ENCODE results near the gene TNFAIP6.
A peak's percentile ranks its signal among the peaks of the same experiment; 100 is the strongest.
"Not testable (repeated sequence)": the region's sequence is repeated elsewhere in the genome, so short reads cannot be mapped to it uniquely, and the experiment has no call there.

The TNFAIP6 gene, protein sequence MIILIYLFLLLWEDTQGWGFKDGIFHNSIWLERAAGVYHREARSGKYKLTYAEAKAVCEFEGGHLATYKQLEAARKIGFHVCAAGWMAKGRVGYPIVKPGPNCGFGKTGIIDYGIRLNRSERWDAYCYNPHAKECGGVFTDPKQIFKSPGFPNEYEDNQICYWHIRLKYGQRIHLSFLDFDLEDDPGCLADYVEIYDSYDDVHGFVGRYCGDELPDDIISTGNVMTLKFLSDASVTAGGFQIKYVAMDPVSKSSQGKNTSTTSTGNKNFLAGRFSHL

DNA sequence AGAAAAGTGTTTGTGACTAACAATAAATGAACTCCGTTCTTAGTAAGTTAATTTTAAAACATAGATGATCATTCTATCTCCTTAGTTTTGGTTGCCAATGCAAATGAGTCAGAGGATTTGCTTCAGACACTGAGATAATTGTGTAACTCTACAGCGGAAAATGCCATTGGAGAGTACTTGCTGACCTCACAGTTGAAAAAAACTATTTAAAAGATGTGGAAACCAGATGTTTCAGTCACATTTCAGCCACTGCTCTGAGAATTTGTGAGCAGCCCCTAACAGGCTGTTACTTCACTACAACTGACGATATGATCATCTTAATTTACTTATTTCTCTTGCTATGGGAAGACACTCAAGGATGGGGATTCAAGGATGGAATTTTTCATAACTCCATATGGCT lies at the start of gene TNFAIP6:
Gene TNFAIP6 (plus strand): TSS at position 234 of the 400 bp plus-strand sequence. CDS start 75 bp downstream, at position 309.
- DNase-seq: peak; percentile 97 to 99

GRCh38 chr2:151310313-151310712 lies 47.1 kb upstream of the TNFAIP6 start:
- DNase-seq: not testable (repeated sequence)

GRCh38 chr2:151312440-151312839 lies 45.0 kb upstream of the TNFAIP6 start:
- not testable (repeated sequence) for DNase-seq

- no peak for DNase-seq
Measured at GRCh38 chr2:151315381-151315903, 42.0 kb upstream of the TNFAIP6 start.

DNA sequence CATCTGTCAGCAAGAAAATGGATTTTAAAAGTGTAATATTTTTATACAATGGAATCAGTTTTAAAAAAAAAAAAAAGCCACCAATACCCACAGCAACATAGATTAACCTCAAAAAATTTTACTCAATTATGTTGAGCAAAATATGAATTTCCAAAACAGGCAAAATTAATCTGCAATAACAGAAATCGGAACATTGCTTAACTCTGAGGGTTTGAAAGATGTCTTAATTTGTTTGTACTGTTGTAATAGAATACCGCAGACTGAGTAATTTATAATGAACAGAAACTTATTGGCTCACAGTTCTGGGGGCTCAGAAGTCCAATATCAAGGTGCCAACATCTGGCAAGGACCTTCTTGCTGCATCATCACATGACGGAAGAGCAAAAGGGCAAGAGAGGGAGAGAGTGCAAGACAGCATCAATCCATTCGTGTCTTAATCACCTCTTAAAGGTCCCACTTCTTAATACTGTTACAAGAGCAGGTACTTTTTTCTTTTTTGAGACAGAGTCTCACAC lies 31.8 kb upstream of the TNFAIP6 start:
- peak; percentile 77 to 93 for DNase-seq

DNA sequence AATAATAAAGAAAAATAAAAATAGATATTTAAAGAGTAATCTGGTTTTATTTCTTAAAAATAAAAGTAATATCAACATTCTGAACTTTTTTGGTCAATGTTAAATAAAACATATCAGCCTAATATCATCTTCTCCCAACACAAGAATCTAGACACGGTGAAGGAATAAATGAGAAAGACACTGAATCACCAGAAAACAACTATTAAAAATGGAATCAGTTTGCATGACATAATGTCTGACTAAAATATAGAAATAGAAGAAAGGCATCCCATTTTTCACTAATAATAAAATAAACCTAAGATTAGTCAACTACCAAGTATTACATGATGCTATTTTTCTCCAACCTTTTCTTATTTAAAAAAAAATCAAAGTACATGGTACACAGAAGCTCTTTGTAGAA lies 30.8 kb upstream of the TNFAIP6 start:
- DNase-seq: no peak

GRCh38 chr2:151329998-151330397 lies 27.4 kb upstream of the TNFAIP6 start:
- no peak for DNase-seq

GRCh38 chr2:151333083-151333482 lies 24.3 kb upstream of the TNFAIP6 start:
- DNase-seq: no peak

DNA sequence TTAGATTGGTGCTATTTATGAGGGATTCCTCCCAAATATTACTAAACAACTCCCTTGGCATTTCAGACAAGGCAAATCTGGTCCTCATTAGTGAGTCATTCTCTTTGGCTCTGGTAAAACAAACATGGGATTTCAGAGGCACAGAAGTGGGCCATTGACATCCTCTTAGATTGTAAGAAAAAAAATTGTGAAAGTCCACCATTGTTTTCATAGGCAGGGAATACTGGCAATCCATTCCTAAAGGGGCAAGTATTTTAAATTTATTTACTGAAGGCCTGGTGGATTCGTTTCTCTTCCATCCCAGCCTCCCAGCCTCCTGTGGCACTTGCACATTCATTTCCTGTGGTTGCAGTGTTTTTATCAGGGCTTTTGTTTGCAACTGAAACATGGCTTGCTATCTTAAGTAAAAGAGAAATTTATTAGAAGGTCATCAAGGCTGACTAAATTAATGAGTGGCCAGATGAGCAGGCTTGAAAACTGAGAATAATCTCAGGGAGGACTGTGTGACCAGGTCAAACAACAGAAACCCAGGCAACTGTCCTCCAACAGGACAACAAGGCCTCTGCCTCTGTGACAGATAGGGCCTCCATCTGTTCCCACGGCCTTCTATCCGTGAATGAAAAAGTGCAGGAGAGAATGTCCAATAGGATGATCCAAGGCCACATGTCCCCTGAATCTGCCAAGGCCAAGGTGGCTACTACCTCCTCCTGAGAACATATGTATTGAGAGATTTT lies 23.1 kb upstream of the TNFAIP6 start:
- no peak for DNase-seq

DNA sequence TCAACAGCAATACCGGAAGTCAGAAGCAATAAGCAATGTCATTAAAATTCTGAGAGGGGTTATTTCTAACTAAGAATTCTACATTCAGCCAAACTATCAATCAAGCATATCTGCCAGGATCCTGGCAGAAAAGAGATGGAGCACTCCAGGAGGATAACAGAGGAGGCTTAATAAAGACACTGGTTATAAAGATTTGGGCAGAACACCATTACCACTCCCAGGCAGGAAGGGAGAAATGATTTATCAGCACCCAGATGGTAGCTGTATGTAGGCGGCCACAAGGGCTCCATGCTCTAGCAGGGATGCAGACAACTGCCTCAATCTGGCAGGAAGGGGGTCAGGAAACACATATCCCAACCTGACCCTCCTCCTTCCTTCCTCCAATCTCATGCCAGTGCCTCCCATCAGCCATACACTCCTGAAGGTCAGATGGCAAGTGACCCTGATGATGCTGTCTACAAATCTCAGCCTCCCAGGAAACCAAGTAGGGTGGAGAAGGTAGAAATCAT lies 20.5 kb upstream of the TNFAIP6 start:
- no peak for DNase-seq

- peak; percentile 85 to 89 for DNase-seq
Measured at GRCh38 chr2:151337643-151338042, 19.7 kb upstream of the TNFAIP6 start.

- DNase-seq: peak in 1 of 2 donors; percentile 26
Measured at GRCh38 chr2:151338115-151338514, 19.3 kb upstream of the TNFAIP6 start.

GRCh38 chr2:151343073-151343472 lies 14.3 kb upstream of the TNFAIP6 start:
- DNase-seq: no peak

DNA sequence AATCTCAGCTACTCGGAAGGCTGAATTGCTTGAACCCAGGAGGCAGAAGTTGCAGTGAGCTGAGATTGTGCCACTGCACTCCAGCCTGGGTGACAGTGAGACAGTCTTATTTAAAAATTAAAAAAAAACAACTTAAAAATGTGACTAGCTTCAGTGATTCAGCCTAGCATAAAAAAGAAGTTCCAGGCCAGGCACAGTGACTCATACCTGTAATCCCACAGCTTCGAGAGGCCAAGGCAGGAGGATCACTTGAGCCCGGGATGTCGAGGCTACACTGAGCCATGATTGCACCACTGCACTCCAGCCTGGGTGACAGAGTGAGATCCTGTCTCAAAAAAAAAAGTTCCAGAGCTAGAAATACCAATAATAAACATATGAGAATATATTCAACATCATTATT lies 13.2 kb upstream of the TNFAIP6 start:
- DNase-seq: not testable (repeated sequence)

DNA sequence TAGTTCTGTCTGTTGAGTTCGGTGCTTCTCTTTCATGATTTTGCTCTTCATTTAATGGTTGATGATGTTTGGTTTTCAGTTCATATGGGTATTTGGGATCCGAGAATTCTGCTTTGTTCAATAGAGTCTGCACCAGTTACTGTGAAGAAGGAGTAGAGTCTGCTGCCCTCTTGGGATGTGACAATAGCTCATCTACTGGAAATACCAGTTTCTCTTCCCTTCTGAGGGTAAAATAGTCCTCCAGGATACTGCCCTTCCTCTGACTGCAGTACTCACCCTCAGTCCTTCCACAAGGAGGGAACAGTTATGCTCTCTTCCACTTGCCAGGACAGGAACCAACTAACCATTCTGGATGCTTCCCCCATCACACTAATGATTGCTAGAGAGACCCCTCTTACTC lies 12.5 kb upstream of the TNFAIP6 start:
- no peak for DNase-seq

GRCh38 chr2:151347294-151347693 lies 10.1 kb upstream of the TNFAIP6 start:
- no peak for DNase-seq

- DNase-seq: peak; percentile 32 to 53
Measured at GRCh38 chr2:151347906-151348305, 9.5 kb upstream of the TNFAIP6 start.

DNA sequence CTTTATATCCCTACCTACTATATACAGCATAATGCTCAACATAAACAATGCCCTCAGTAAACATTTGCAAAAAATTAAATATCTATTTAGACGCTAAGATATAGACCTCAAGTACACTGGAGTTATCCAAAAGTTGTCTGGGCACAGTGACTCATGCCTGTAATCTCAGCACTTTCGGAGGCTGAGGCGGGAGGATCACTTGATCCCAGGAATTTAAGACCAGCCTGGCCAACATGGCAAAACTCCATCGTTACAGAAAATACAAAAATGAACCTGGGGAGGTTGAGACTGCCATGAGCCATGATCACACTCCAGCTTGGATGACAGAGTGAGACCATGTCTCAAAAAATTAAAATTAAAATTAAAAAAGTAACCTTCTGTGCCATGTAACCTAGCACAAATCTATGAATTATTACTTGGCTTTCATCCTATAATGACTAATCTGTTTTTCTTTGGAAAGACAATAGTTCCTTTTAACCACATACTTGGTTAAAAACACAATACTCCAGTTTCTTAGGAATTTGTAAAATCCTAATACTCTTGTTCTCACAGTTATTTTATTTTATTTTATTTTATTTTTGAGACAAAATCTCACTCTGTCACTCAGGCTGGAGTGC lies 6.7 kb upstream of the TNFAIP6 start:
- DNase-seq: no peak

DNA sequence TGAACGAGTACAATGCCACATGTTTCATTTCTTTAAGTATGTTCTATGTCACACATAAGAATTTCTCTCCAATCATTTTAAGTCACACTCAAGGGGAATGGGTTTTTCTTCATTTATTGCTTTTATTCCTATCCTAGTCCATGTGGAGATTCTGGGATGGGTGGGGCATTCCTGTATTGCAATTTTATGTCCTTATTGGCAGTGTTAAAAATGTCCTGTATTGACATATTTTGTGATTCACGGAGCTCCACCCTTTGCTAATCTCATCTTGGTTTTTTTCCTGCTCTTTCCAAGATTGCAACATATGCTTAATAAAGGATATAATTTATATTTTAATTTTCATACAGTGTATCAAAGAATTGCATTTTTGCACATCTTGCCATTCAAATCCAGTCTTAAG lies 3.4 kb upstream of the TNFAIP6 start:
- peak; percentile 82 to 84 for DNase-seq

- no peak for DNase-seq
Measured at GRCh38 chr2:151354807-151355206, 2.6 kb upstream of the TNFAIP6 start.

GRCh38 chr2:151358166-151358970 lies 976 bp downstream of the TNFAIP6 start:
- DNase-seq: peak in 1 of 2 donors; percentile 34

GRCh38 chr2:151359768-151360461 lies 2.5 kb downstream of the TNFAIP6 start:
- DNase-seq: peak; percentile 34 to 50

Data from inflammatory macrophage treated with lipopolysaccharide for 1 hour (primary cell).